Esophagus (tissue), 2 donors: ENCODE measurements around the gene H2BK1. TPM values are rescaled to one million over a fixed set of nuclear protein-coding genes. Genes with fewer than 3 reads are reported as not detected.

Experiments used
- H3K27ac ChIP-seq, 2 donors: one replicate each; pipeline ENCODE4 v1.5.1; 2013; ENCODE audit warnings: low read depth in 2 of 2, mild to moderate bottlenecking in 2 of 2, inconsistent platforms in 1 of 2, low read length in 1 of 2, moderate library complexity in 1 of 2
- H3K27me3 ChIP-seq, 2 donors: one replicate each; pipeline ENCODE4 v1.6.1; 2013; ENCODE audit warnings: low read length in 2 of 2, control low read depth in 1 of 2, mild to moderate bottlenecking in 1 of 2; ENCODE audit not compliant: insufficient read depth in 2 of 2, control insufficient read depth in 1 of 2
- H3K36me3 ChIP-seq, 2 donors: one replicate each; pipeline ENCODE4 v1.6.1; 2013; ENCODE audit warnings: low read length in 1 of 2; ENCODE audit not compliant: control insufficient read depth in 2 of 2, insufficient read depth in 2 of 2
- H3K4me1 ChIP-seq, 2 donors: one replicate each; pipeline ENCODE4 v1.6.1; 2013; ENCODE audit warnings: low read length in 1 of 2; ENCODE audit not compliant: control insufficient read depth in 2 of 2, insufficient read depth in 2 of 2
- H3K4me3 ChIP-seq, 2 donors: one replicate each; pipeline ENCODE4 v1.5.1; 2013; ENCODE audit warnings: low read length in 2 of 2, mild to moderate bottlenecking in 2 of 2, low read depth in 1 of 2, moderate library complexity in 1 of 2
- H3K9me3 ChIP-seq, 2 donors: one replicate each; pipeline ENCODE4 v1.6.1; 2013; ENCODE audit warnings: mild to moderate bottlenecking in 2 of 2, low read depth in 1 of 2, low read length in 1 of 2, moderate library complexity in 1 of 2; ENCODE audit not compliant: control insufficient read depth in 2 of 2, insufficient read depth in 1 of 2
- WGBS, 2 donors: extraction: QIAGEN DNeasy Blood & Tissue Kit; methylation state at CpG; one replicate each; pipeline ENCODE4 v1.1.7; 2013; 5-methylcytosine and 5-hydroxymethylcytosine counted together
- polyA plus RNA-seq, 2 donors: library from polyadenylated mRNA; stranded (reverse); fragments of 200-250 nt; gene quantifications; one replicate each; pipeline ENCODE4 v1.2.3, GENCODE V29; 2013
- donor health status: healthy with polysubstance abuse.
- donor health status: Bipolar disorder and iron deficiency.

The H2BK1 gene
- polyA plus RNA-seq, 2 donors, result not detected

DNA sequence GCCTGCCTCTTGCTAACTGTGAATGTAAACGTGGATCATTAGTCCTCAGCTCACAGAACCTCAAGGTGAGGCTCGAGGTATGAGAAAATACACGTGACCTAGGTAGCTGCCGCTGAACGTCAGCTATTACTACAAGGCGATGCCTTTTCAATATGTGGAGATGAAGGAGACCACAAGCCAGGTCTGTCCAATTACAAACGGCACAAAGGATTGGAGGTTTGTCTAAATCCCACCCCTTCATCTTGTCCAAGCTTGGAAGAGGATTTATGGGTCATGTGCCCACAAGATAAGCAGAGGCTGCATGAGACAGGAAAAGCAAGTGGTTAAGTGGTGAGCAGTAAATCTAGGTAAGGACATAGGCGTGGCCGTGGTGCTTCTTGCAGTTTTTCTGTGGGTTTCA lies 3.4 kb downstream of the H2BK1 start:
- H3K4me1 ChIP-seq, result no peaks in the 10 kb centered on the region
- no peak overlapping the region for H3K4me3 ChIP-seq
- no peak overlapping the region for H3K27ac ChIP-seq
- H3K9me3 ChIP-seq, result no peaks in the 10 kb centered on the region
- 55 to 56% methylated on average over 9 of the region's 9 CpGs for WGBS, 2 donors
- no peaks in the 10 kb centered on the region for H3K36me3 ChIP-seq
- H3K27me3 ChIP-seq, result peaks cover 0 to 5% of the 10 kb centered on the region in 2 donors

GRCh38 chr7:151205730-151206129 lies 4.6 kb downstream of the H2BK1 start:
- WGBS, 2 donors, result 71 to 76% methylated on average over 6 of the region's 6 CpGs
- no peaks in the 10 kb centered on the region for H3K9me3 ChIP-seq
- H3K27ac ChIP-seq, result no peak overlapping the region
- H3K36me3 ChIP-seq, result no peaks in the 10 kb centered on the region
- H3K4me3 ChIP-seq, result no peak overlapping the region
- peaks cover 0 to 5% of the 10 kb centered on the region in 2 donors for H3K27me3 ChIP-seq
- H3K4me1 ChIP-seq, result no peaks in the 10 kb centered on the region

GRCh38 chr7:151204383-151205032 lies 5.8 kb downstream of the H2BK1 start:
- WGBS, 2 donors, result 61 to 68% methylated on average over 48 of the region's 48 CpGs
- Histone ChIP-seq H3K4me3 (no peak overlapping the region), H3K27ac (no peak overlapping the region), H3K9me3 (no peaks in the 10 kb centered on the region), H3K4me1 (no peaks in the 10 kb centered on the region), H3K27me3 (peaks cover 0 to 5% of the 10 kb centered on the region in 2 donors), H3K36me3 (no peaks in the 10 kb centered on the region)

GRCh38 chr7:151202836-151203235 lies 7.5 kb downstream of the H2BK1 start:
- Histone ChIP-seq H3K27ac (no peak overlapping the region), H3K9me3 (no peaks in the 10 kb centered on the region), H3K4me3 (no peak overlapping the region), H3K4me1 (no peaks in the 10 kb centered on the region), H3K27me3 (peaks cover 0 to 5% of the 10 kb centered on the region in 2 donors), H3K36me3 (no peaks in the 10 kb centered on the region)
- WGBS, 2 donors, result 92 to 94% methylated on average over 9 of the region's 9 CpGs

DNA sequence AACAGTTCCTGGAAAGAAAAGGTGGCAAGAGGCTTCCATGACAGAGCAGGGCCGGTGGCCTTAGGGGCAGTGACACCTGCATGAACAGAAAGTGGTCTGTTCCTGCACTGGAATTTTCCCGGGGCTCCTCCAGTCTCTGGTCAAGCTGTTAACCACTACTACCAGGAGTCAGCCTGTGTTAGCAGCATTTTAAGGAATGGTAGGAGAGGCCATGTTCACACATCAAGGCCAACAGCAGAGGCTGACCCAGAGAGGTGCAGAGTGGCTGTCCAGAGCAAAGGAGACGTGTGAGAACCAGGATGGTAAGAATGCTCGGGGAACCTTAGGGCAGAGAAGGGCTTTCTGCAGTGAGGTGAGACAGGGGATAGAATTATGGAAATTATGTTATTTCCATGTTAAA lies 8.5 kb downstream of the H2BK1 start:
- WGBS, 2 donors, result 80 to 87% methylated on average over 4 of the region's 4 CpGs
- Histone ChIP-seq H3K27me3 (peaks cover 0 to 5% of the 10 kb centered on the region in 2 donors), H3K27ac (no peak overlapping the region), H3K4me1 (no peaks in the 10 kb centered on the region), H3K36me3 (no peaks in the 10 kb centered on the region), H3K4me3 (no peak overlapping the region), H3K9me3 (no peaks in the 10 kb centered on the region)

DNA sequence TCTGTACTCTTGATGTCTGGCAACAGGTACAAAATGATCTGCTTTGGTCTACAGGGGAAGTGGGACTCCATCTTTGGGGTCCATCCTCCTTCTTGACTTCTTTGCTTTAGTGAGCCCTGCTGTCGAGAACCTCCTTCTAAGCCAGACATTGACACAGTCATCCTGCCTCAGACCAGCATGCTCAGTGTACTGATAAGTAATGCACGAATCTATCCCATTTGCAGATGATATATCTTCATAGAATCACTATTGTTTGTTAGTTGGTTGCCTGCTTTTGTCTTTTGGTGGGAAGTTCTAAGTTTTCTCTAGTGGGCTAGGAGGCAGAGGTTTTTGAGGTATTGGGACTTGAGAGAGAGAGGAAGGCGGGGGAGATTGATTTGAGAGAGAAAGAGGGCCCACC lies 8.9 kb downstream of the H2BK1 start:
- no peak overlapping the region for H3K4me3 ChIP-seq
- no peak overlapping the region for H3K27ac ChIP-seq
- H3K36me3 ChIP-seq, result no peaks in the 10 kb centered on the region
- no peaks in the 10 kb centered on the region for H3K9me3 ChIP-seq
- peaks cover 0 to 5% of the 10 kb centered on the region in 2 donors for H3K27me3 ChIP-seq
- WGBS, 2 donors, result 82 to 85% methylated on average over 3 of the region's 3 CpGs
- H3K4me1 ChIP-seq, result no peaks in the 10 kb centered on the region

DNA sequence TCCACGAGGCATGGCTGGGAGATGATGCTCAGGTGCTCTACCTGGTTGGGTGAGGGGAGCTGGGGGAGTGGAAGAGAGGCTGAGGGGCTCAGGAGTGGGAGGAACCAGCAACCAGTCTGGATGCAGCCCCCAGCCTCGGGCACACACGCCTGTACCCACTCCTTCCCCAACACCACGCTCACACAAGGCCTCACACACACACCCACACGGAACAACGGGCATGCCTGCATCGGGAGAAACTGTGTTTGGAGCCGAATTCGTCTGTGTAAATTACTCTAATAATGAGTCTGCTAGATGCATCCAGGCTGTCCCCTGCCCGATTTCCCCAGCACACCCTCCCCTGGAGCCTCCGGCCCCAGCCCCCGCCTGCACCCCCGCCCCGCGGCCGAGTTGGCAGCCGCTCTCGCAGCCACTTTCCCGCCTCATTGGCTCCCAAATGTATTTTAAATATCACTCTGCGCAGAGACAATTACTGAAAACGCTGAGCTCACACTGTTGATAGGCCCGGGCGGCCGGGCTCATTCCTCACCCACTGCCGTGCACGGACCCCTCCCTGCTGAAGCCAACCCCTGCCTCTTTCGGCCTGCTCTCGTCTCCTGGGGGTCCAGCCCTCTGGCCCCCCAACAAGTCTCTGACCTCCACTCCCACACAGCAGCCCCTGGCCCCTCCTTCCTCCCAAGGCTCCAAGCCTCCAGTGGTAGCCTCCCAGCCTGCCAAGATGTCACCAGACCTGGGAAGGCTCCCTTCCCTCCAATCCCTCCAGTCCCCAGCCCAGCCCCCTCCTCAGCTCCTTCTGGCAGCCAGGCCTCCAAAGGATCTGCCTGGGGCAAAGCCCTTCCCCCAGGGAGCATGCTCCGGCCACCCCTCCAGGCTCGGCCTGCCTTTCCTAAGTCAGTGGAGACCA lies 11.1 kb downstream of the H2BK1 start:
- WGBS, 2 donors, result 48 to 59% methylated on average over 28 to 30 of the region's 30 CpGs
- Histone ChIP-seq H3K4me3 (no peak overlapping the region), H3K4me1 (peaks cover 0 to 2% of the 10 kb centered on the region in 2 donors), H3K27me3 (no peaks in the 10 kb centered on the region), H3K36me3 (no peaks in the 10 kb centered on the region), H3K27ac (no peak overlapping the region), H3K9me3 (no peaks in the 10 kb centered on the region)

- no peaks in the 10 kb centered on the region for H3K9me3 ChIP-seq
- H3K36me3 ChIP-seq, result no peaks in the 10 kb centered on the region
- peaks cover 0 to 2% of the 10 kb centered on the region in 2 donors for H3K4me1 ChIP-seq
- H3K27me3 ChIP-seq, result no peaks in the 10 kb centered on the region
- no peak overlapping the region for H3K4me3 ChIP-seq
- H3K27ac ChIP-seq, result no peak overlapping the region
Measured at GRCh38 chr7:151197932-151198331, 12.4 kb downstream of the H2BK1 start.

- H3K9me3 ChIP-seq, result no peaks in the 10 kb centered on the region
- no peaks in the 10 kb centered on the region for H3K27me3 ChIP-seq
- no peak overlapping the region for H3K4me3 ChIP-seq
- WGBS, 2 donors, result 46 to 49% methylated on average over 19 of the region's 19 CpGs
- H3K36me3 ChIP-seq, result no peaks in the 10 kb centered on the region
- H3K4me1 ChIP-seq, result peaks cover 0 to 2% of the 10 kb centered on the region in 2 donors
- H3K27ac ChIP-seq, result no peak overlapping the region
Measured at GRCh38 chr7:151195616-151196450, 14.5 kb downstream of the H2BK1 start.
